HEK293 (cell line): ENCODE measurements around the gene IGFBP4.

Source experiments
- CTCF ChIA-PET: fragments of 350-600 bp; formaldehyde crosslinking; extraction: SDS; loops from one replicate; lab custom pipeline; 2021; ENCODE audit warnings: antibody characterized with exemption; lab: Yijun Ruan, JAX
- POLR2A ChIA-PET: fragments of 300-600 bp; formaldehyde crosslinking; extraction: SDS; loops from one replicate; lab custom pipeline; 2020; ENCODE audit warnings: antibody characterized with exemption, inconsistent platforms; lab: Yijun Ruan, JAX
- H3K27ac ChIP-seq: fragments of 200-500 bp; sonication (Bioruptor generic); 2 replicates; pipeline ENCODE4 v1.5.1; 2014; ENCODE audit warnings: low read depth, low read length, control low read depth, inconsistent platforms; ENCODE audit errors: extremely low read depth
- H3K36me3 ChIP-seq, 2 experiments: fragments of 200-500 bp in 1 of 2; sonication (Bioruptor generic) in 1 of 2; 1 replicate in 1 of 2; 2 replicates in 1 of 2; pipeline ENCODE4 v1.5.1; 2014 to 2017; ENCODE audit warnings: inconsistent platforms in 2 of 2, low read length in 2 of 2; ENCODE audit not compliant: control insufficient read depth in 2 of 2, insufficient read depth in 1 of 2
- H3K4me1 ChIP-seq: fragments of 200-500 bp; sonication (Bioruptor generic); 2 replicates; pipeline ENCODE4 v1.5.1; 2014; ENCODE audit warnings: mild to moderate bottlenecking, low read length, inconsistent platforms; ENCODE audit not compliant: control insufficient read depth, insufficient read depth
- H3K4me3 ChIP-seq: 2 replicates; pipeline ENCODE4 v1.5.1; 2011; ENCODE audit warnings: low read depth, mild to moderate bottlenecking, control low read depth, low read length, moderate library complexity
- H3K9me3 ChIP-seq: fragments of 200-500 bp; sonication (Bioruptor generic); 2 replicates; pipeline ENCODE4 v1.5.1; 2014; ENCODE audit warnings: low read depth, low read length, inconsistent platforms; ENCODE audit not compliant: control insufficient read depth, insufficient read depth
- BCL11B ChIP-seq: fragments of 450-650 bp; formaldehyde crosslinking; IDR thresholded peaks from 2 replicates; pipeline ENCODE4 v1.5.1; 2016; ENCODE audit warnings: low read depth, missing biosample characterization, missing genetic modification characterization
- GFI1B ChIP-seq: fragments of 450-650 bp; formaldehyde crosslinking; IDR thresholded peaks from 2 replicates; pipeline ENCODE4 v1.5.1; 2016; ENCODE audit warnings: missing biosample characterization, missing genetic modification characterization
- GLIS1 ChIP-seq: fragments of 450-650 bp; formaldehyde crosslinking; IDR thresholded peaks from 2 replicates; pipeline ENCODE4 v1.5.1; 2016; ENCODE audit warnings: missing biosample characterization, missing genetic modification characterization
- GLIS2 ChIP-seq: fragments of 450-650 bp; formaldehyde crosslinking; IDR thresholded peaks from 2 replicates; pipeline ENCODE4 v1.5.1; 2016; ENCODE audit warnings: missing biosample characterization, missing genetic modification characterization
- HOXC10 ChIP-seq: sonication (generic); formaldehyde crosslinking; IDR thresholded peaks from 2 replicates; pipeline ENCODE4 v1.8.1; 2023; ENCODE audit warnings: mild to moderate bottlenecking, missing genetic modification reagents
- HOXD13 ChIP-seq: sonication (generic); formaldehyde crosslinking; IDR thresholded peaks from 2 replicates; pipeline ENCODE4 v1.8.0; 2022; ENCODE audit warnings: missing genetic modification reagents, borderline replicate concordance
- TRIM28 ChIP-seq: IDR thresholded peaks from 2 replicates; pipeline ENCODE4 v1.6.1; 2011; ENCODE audit warnings: low read length, control low read depth, borderline replicate concordance
- ZBTB20 ChIP-seq: fragments of 450-650 bp; formaldehyde crosslinking; IDR thresholded peaks from 2 replicates; pipeline ENCODE4 v1.5.1; 2016; ENCODE audit warnings: missing biosample characterization, missing genetic modification characterization
- ZBTB7A ChIP-seq: fragments of 450-650 bp; formaldehyde crosslinking; IDR thresholded peaks from 2 replicates; pipeline ENCODE4 v1.5.1; 2016; ENCODE audit warnings: low read depth, missing biosample characterization, missing genetic modification characterization
- ZNF140 ChIP-seq: fragments of 450-650 bp; formaldehyde crosslinking; IDR thresholded peaks from 2 replicates; pipeline ENCODE4 v1.5.1; 2016; ENCODE audit warnings: missing biosample characterization, missing genetic modification characterization
- ZNF157 ChIP-seq: fragments of 450-650 bp; formaldehyde crosslinking; IDR thresholded peaks from 2 replicates; pipeline ENCODE4 v1.5.1; 2016; ENCODE audit warnings: missing biosample characterization, missing genetic modification characterization
- ZNF175 ChIP-seq: fragments of 450-650 bp; formaldehyde crosslinking; IDR thresholded peaks from 2 replicates; pipeline ENCODE4 v1.5.1; 2016; ENCODE audit warnings: missing biosample characterization, missing genetic modification characterization
- ZNF274 ChIP-seq, 2 experiments: fragments of 200-500 bp in 1 of 2; fragments of 450-650 bp in 1 of 2; sonication (Bioruptor generic) in 1 of 2; formaldehyde crosslinking in 1 of 2; IDR thresholded peaks; 2 replicates each; pipeline versions ENCODE4 v1.5.1 to v1.6.1; 2014 to 2016; ENCODE audit warnings: borderline replicate concordance in 1 of 2, inconsistent platforms in 1 of 2, low read length in 1 of 2, missing biosample characterization in 1 of 2, missing genetic modification characterization in 1 of 2
- ZNF354C ChIP-seq: fragments of 450-650 bp; formaldehyde crosslinking; IDR thresholded peaks from 2 replicates; pipeline ENCODE4 v1.5.1; 2016; ENCODE audit warnings: missing biosample characterization, missing genetic modification characterization, low read depth, borderline replicate concordance
- ZNF366 ChIP-seq: fragments of 450-650 bp; formaldehyde crosslinking; conservative IDR thresholded peaks from 2 replicates; pipeline ENCODE4 v1.5.1; 2016; ENCODE audit warnings: missing biosample characterization, missing genetic modification characterization
- ZNF394 ChIP-seq: fragments of 450-650 bp; formaldehyde crosslinking; IDR thresholded peaks from 2 replicates; pipeline ENCODE4 v1.5.1; 2016; ENCODE audit warnings: missing biosample characterization, missing genetic modification characterization, mild to moderate bottlenecking, moderate library complexity, borderline replicate concordance
- ZNF514 ChIP-seq: fragments of 450-650 bp; formaldehyde crosslinking; IDR thresholded peaks from 2 replicates; pipeline ENCODE4 v1.5.1; 2016; ENCODE audit warnings: missing biosample characterization, missing genetic modification characterization
- ZNF660 ChIP-seq: fragments of 450-650 bp; IDR thresholded peaks from 2 replicates; pipeline ENCODE4 v1.5.1; 2018; ENCODE audit warnings: missing biosample characterization, mild to moderate bottlenecking, missing genetic modification characterization
- ZNF670 ChIP-seq: fragments of 450-650 bp; formaldehyde crosslinking; IDR thresholded peaks from 2 replicates; pipeline ENCODE4 v1.5.1; 2016; ENCODE audit warnings: missing biosample characterization, missing genetic modification characterization, low read depth
- TF ChIP-seq, protein P1 (sequence below): fragments of 450-650 bp; formaldehyde crosslinking; conservative IDR thresholded peaks from 2 replicates; pipeline ENCODE4 v1.5.1; 2016; ENCODE audit warnings: low read depth, missing biosample characterization, missing genetic modification characterization
- TF ChIP-seq, protein P2 (sequence below): fragments of 450-650 bp; formaldehyde crosslinking; IDR thresholded peaks from 2 replicates; pipeline ENCODE4 v1.5.1; 2016; ENCODE audit warnings: missing biosample characterization, missing genetic modification characterization
- TF ChIP-seq, protein P3 (sequence below): fragments of 450-650 bp; formaldehyde crosslinking; IDR thresholded peaks from 2 replicates; pipeline ENCODE4 v1.5.1; 2017; ENCODE audit warnings: missing biosample characterization, mild to moderate bottlenecking, missing genetic modification characterization, moderate library complexity

The IGFBP4 gene

DNA sequence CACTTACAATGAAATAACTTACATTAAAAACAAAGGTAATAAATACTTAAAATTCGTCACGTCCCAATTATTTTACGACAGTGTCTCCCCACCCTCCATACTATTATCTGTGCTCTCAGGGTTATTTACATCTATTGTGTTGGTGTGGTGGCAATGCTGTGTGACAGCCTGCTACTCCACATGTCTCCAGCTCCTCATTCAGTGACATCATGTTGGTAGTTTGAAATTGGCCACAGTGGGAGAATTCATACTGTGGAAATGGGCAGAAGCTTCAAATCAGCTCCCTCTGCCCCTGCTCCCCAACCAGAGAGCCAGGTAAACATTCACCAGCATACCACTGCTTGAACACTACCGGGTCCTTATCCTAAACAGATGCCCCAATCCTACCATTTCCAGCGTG is 51.9 kb downstream of the IGFBP4 start:
- TF ChIP-seq BCL11B = no peak
- TF ChIP-seq HOXC10 (CRISPR knock-in tag) = no peak
- TF ChIP-seq GFI1B (tag by site-specific recombination) = no peak
- TF ChIP-seq ZBTB20 (tag by site-specific recombination) = no peak
- TF ChIP-seq ZNF514 (tag by site-specific recombination) = no peak
- TF ChIP-seq, protein P1, sequence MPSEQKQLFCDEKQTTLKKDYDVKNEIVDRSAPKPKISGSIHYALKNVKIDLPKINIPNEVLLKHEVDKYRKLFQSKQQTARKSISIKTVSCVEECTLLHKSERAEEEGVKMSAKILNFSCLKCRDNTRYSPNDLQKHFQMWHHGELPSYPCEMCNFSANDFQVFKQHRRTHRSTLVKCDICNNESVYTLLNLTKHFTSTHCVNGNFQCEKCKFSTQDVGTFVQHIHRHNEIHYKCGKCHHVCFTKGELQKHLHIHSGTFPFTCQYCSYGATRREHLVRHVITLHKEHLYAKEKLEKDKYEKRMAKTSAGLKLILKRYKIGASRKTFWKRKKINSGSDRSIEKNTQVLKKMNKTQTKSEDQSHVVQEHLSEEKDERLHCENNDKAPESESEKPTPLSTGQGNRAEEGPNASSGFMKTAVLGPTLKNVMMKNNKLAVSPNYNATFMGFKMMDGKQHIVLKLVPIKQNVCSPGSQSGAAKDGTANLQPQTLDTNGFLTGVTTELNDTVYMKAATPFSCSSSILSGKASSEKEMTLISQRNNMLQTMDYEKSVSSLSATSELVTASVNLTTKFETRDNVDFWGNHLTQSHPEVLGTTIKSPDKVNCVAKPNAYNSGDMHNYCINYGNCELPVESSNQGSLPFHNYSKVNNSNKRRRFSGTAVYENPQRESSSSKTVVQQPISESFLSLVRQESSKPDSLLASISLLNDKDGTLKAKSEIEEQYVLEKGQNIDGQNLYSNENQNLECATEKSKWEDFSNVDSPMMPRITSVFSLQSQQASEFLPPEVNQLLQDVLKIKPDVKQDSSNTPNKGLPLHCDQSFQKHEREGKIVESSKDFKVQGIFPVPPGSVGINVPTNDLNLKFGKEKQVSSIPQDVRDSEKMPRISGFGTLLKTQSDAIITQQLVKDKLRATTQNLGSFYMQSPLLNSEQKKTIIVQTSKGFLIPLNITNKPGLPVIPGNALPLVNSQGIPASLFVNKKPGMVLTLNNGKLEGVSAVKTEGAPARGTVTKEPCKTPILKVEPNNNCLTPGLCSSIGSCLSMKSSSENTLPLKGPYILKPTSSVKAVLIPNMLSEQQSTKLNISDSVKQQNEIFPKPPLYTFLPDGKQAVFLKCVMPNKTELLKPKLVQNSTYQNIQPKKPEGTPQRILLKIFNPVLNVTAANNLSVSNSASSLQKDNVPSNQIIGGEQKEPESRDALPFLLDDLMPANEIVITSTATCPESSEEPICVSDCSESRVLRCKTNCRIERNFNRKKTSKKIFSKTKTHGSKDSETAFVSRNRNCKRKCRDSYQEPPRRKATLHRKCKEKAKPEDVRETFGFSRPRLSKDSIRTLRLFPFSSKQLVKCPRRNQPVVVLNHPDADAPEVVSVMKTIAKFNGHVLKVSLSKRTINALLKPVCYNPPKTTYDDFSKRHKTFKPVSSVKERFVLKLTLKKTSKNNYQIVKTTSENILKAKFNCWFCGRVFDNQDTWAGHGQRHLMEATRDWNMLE (tag by site-specific recombination) = no peak
- no peak for TF ChIP-seq ZNF670 (tag by site-specific recombination)
- no peak for TF ChIP-seq ZNF157 (tag by site-specific recombination)
- no peak for TF ChIP-seq ZBTB7A (tag by site-specific recombination)
- TF ChIP-seq, protein P2, sequence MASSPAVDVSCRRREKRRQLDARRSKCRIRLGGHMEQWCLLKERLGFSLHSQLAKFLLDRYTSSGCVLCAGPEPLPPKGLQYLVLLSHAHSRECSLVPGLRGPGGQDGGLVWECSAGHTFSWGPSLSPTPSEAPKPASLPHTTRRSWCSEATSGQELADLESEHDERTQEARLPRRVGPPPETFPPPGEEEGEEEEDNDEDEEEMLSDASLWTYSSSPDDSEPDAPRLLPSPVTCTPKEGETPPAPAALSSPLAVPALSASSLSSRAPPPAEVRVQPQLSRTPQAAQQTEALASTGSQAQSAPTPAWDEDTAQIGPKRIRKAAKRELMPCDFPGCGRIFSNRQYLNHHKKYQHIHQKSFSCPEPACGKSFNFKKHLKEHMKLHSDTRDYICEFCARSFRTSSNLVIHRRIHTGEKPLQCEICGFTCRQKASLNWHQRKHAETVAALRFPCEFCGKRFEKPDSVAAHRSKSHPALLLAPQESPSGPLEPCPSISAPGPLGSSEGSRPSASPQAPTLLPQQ (tag by site-specific recombination) = no peak
- no peak for TF ChIP-seq TRIM28
- TF ChIP-seq ZNF394 (tag by site-specific recombination) = peak; percentile 87
- no peak for TF ChIP-seq ZNF140 (tag by site-specific recombination)
- no peak for TF ChIP-seq ZNF175 (tag by site-specific recombination)
- TF ChIP-seq HOXD13 (CRISPR knock-in tag) = no peak
- no peak for TF ChIP-seq ZNF274 (IDR thresholded peaks at IDR 0.05; ENCODE audit: low read length)
- peak; percentile 54; the same call in 1 of the 2 replicates for TF ChIP-seq ZNF274 (tag by site-specific recombination; IDR thresholded peaks at IDR 0.05; ENCODE audit: borderline replicate concordance)
- no peak for TF ChIP-seq ZNF366 (tag by site-specific recombination)
- TF ChIP-seq, all 188 proteins: peak for 2
- Histone ChIP-seq H3K36me3 (no peaks in the 10 kb centered on the region), H3K9me3 (no peaks in the 10 kb centered on the region), H3K27ac (no peak overlapping the region), H3K4me1 (peaks cover 3% of the 10 kb centered on the region), H3K4me3 (no peak overlapping the region)
- ChIA-PET CTCF (interaction anchor here (0.7 to 4.9 kb wide), 6 partner anchors 9 to 1172 kb away, joined by 3 to 33 read pairs (median 4); no protein-coding TSS in a partner anchor), POLR2A (no interaction called here)

DNA sequence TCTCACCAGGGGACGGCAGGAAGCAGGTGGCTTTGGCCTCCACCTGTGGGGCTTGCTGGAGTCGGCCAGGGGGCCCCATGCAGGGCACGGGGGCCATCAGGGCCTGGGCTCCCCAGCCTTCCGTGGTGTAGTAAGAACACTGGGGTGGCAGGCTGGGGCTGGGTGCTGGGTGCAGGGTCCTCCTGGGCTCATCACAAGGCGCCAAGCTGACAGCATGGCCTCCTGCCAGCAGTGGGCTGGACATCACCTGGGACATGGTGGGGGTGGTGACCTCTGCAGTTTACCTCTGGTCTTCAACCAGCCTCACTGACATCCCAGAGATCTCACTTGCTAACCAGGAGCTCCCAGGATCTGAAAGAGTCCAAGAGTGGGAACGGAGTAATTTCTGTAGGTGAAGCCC is 52.9 kb downstream of the IGFBP4 start:
- Histone ChIP-seq H3K4me1 (no peaks in the 10 kb centered on the region; the same call in 1 of the 2 replicates), H3K9me3 (no peaks in the 10 kb centered on the region), H3K4me3 (no peak overlapping the region), H3K36me3 (no peaks in the 10 kb centered on the region), H3K27ac (no peak overlapping the region)
- ChIA-PET POLR2A (no interaction called here), CTCF (interaction anchor here (0.8 to 5.1 kb wide), 7 partner anchors 14 to 467 kb away, joined by 3 to 33 read pairs (median 4); no protein-coding TSS in a partner anchor)
- TF ChIP-seq, protein P3, sequence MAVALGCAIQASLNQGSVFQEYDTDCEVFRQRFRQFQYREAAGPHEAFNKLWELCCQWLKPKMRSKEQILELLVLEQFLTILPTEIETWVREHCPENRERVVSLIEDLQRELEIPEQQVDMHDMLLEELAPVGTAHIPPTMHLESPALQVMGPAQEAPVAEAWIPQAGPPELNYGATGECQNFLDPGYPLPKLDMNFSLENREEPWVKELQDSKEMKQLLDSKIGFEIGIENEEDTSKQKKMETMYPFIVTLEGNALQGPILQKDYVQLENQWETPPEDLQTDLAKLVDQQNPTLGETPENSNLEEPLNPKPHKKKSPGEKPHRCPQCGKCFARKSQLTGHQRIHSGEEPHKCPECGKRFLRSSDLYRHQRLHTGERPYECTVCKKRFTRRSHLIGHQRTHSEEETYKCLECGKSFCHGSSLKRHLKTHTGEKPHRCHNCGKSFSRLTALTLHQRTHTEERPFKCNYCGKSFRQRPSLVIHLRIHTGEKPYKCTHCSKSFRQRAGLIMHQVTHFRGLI (tag by site-specific recombination) = no peak
- TF ChIP-seq GLIS2 (tag by site-specific recombination) (peak; percentile 38; the same call in 1 of the 2 replicates), ZNF660 (tag by site-specific recombination) (no peak), GLIS1 (tag by site-specific recombination) (0 out of 2 replicates have a peak, but pooled peaks have one; percentile 26), ZNF354C (no peak)
